Measurements from ENCODE around the gene XG. TPM values are rescaled to one million over a fixed set of nuclear protein-coding genes. Genes with fewer than 3 reads are reported as not detected.

Gene XG
- polyA plus RNA-seq, 3 donors = 0.25 to 0.33 (median 0.30) TPM

DNA sequence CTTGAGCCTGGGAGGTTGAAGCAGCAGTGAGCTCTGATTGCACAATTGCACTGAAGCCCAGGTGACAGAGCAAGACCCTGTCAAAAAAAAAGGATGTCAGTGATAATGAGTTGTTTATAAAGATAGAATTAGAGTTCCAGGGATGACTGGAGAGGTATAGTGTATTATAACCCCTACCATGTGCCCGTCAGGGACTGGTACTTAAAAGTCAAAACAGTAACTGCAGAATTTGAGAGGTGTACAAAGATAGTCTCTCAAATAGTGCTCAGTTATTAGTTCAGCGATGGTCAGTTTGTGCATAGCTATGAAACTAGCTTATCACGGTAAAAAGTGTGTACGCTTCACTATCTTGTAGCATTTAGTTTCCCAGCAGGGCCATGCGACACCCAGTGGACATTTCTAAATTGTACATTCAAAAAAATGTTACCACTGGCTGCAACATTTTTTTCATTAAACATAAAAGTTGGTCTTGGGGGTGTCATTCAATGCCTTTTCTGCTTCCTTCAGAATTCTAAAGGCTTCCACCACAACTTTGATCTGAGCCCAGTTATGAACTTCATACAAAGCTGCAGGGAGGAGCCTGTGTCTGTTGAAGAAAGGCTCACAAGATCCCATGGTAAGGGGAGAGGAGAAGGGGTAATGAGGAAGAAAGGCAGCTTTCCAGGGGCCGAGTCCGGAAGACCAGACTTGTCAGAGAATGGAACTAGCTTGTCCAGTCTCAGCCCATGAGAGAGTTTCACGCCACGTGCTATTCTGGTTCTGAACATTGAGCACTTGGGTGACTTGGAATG, 67.7 kb downstream of the XG start:
- no peak for DNase-seq

DNA sequence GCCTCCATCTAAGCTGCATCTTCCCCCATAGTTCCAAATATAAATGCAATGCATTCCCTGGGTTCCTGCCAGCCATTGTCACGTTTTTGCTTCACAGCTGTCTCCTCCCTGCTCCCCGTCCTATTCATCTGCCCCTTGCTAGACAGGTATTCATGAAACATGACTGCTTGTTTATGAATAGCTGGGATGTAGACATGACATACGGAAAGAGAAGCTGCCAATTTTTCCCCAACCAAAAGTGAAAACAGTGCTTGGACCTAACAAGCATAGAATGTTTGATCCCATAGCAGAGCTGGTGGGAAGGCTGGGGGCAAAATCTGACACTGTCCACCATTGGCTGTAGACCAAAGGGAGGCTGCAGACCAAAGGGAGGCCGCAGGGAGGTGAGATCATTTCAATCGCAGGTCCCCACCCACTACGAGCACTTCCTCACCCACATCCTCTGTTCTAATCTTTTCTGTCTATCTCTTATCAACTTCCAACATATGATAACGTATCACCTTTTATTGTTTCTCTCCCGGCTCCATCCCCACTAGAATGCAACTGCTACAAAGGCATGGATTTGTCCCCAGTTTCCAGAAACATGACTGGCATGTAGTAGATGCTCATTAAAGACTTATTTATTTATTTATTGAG, 68.4 kb downstream of the XG start:
- no peak for DNase-seq

DNA sequence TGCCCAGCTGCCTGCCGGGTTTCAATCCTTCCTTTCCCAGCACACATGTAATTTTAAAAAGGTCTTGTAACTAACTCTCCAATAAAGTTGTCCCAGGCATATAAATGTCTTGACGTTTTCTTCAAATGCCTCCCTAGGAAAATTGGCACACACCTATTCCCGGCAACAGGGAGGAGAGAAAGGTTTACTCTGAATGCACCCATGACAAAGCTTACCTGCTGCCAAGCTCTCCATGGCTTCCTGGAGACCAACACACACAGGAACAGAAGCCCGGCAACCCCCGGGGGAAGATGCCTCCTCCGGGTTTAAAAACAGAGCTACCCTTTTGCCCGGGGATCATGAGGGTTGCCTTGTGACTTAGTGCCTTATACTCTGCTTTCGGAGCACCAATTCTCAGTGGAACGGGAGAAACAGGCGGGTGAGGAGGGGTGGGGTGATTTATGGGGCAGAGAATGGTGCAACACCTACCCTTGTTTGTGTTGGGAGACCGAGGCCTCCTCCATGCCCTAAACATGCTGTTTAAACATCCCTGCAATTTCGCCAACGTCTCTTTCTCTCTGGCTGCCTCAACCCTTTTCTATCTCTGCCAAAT, 72.1 kb downstream of the XG start:
- no peak for DNase-seq

DNA sequence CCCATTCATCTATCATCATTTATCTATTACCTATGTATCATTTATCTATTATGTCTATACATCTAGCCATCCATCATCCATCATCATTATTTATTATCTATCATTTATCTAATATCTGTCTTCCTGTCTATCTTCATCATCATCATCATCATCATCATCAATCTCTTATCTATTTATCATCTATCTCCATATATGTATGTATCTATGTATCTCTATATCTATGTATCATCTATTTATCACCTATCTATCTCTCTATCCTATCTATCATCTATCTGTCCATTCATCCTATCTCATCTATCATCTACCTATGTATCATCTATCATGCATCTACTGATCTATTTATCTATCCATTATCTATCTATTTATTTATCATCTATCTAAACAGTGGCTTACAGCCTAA, 73.0 kb downstream of the XG start:
- DNase-seq = no peak

DNA sequence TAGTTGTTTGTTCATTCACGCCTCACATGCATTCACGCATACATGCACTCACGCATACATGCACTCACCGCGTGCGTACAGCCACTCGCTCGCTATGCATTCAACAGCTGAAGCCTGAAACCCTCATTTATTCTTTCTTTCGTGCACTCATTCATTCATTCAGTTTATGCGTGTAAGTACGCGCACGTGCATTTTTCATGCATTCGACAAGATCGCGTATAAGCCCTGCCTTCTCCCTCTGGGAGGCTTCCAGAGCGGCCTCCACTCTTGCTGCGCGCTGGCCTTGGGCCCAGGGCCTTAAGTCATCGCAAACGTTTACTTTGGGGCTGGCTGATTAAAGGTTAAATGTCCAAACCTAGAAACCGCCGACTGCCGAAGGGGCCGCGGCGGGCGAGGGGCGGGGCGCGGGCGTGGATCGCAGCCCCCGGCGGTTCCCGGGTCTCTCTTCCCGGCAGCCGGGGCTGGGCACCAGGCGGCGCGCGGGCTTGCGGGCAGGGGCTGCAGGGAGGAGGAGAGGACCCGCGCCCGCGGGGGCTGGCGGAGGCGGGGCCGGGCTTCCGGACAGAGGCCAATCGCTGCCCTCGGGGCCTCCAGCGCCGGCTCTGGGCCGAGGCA, 76.6 kb downstream of the XG start, which contains the start of gene GYG2:
Gene GYG2 (plus strand): TSS at position 587 of the 615 bp plus-strand sequence. CDS start 1,259 bp downstream, outside the sequence.
- peak; percentile 38 for DNase-seq

DNA sequence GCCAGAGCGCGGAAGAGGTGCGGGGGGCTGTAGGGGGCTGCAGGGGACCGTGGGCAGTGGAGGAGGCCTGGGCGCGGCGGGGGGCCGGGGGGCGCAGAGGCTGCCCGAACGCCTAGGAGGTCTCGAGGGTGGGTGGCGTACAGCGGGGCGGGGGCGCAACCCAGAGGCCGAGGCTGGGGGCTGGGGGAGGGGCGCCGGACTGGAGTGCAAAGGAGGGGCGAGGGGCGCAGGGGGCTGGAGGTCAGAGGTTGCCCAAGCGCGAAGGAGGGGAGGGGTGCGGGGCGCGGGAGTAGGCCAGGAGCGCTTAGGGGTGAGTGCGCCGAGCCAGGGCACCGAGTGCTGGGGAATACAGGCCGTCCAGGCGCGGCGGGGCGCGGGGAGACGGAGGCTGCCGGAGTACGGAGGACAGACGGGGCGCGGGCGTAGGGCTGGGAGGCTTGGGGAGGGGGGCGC, 77.1 kb downstream of the XG start:
- no peak for DNase-seq

DNA sequence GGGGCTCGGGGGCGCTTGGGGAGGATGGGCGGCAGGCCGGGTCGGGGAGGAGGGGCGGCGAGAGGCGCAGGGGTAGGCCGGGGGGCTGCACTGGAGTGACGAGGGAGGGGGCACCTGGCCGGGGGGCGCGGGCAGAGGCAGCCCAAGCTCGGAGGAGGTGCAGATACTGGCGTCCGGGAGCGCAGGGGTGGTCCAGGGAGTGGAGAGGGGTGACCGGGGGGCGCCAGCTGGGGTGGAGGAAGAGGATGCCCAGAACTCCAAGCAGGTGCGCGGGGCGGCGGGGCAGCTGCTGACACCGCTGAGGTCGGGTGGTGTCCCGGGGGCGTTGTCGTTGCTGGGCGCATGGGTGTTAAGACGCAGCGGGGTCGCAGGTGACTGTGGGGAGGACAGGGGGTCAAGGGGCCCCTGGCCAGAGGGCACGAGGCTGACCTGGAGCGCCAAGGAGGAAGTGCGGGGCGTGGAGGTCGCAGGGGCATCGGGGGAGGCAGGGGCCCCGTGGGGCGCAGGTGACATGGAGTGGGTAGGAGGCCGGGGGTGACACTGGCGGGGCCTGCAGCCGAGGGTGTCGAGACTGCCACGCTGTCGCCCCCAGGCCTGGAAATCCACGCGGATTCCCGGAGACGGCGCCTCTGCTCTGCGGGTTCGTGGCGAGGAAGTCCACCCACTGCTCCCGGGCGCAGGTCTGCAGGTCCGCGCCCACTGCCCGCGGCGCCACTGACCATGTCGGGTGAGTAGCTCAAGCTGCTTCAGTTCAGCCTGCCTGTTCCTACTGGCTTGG, 77.8 kb downstream of the XG start:
- DNase-seq = no peak

DNA sequence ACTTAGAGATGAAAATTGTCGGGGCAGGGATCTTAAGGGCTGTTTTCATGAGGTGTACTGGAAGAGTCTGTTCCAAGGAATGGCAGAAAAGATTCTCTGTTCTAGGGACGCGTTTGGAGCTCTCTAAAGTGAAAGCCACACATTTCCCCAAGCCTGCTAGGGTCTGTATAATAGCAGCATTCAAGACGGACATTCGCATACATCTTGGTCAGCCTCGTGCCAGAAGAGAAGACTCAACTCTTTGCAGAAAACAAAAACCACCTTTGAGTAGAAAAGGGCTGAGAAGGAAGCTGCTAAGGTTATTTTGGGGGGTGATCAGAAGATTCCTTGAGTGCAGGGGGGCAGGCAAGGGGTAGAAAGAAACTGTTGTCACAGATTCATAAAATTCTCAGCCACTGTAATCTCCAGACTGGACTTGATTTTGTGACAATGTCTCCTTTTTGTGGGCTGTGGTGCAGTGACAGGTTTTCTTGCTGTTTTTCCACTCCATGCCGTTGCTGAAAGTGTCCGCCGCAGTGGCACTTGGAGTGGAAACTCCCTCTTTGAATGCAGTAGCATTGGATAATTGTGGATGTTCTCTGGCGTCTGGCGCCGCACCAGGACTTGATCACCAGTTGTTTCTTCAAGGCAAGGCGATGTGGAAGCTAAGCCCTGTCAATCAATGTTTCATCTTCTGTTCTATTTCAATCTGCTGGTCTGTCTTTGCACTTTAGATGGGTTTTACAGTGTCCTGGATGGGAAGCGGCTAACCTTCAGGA, 79.8 kb downstream of the XG start:
- DNase-seq = no peak

DNA sequence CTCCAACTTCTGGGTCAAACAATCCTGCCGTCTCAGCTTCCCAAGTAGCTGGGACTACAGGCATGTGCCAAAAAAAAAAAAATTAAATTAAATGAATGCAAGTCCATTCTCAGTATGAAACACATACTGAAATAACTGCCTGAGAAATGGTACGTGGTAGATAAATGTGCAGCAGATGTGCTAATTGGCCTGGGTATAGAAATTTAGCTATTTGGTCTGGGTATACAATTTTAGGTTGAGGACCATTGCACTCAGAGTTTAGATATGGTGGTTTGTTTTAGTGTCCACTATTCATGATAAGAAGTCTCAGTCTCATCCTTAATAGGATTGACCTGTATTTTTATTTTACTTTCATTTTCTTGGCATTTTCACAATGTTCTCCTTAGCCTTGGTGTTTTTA, 86.1 kb downstream of the XG start:
- DNase-seq = no peak

DNA sequence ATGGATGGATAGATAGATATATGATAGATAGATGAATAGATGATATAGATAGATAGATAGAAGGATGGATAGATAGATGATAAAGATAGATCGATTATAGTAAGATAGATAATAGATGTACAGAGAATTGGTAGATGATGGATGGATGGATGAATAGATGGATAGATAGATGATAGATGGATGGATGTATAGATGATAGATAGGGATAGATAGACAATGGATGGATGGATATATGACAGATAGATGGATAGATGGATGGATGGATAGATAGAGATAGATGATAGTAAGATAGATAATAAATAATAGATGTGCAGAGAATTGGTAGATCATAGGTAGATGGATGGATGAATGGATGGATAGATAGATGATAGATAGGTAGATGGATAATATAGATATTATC, 89.1 kb downstream of the XG start:
- no peak for DNase-seq

DNA sequence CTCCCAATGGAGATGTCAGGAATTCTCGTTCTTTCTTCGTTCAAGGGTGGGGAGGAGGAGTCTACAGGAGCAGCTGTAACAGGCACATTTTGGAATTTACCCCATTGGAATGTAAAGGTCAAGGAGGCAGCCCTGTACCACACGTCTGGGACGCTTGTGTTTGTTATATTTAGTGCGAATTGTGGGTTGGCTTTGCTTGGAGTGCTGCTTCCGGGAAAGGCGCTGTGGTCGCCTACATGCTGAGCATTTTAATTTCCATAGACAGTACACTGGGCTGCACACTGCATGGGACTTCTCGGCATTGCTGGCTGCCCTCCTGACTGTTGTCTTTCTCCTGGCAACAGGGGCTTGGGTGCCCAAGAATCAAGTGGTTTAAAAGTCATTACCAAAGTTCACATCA, 89.7 kb downstream of the XG start:
- no peak for DNase-seq

DNA sequence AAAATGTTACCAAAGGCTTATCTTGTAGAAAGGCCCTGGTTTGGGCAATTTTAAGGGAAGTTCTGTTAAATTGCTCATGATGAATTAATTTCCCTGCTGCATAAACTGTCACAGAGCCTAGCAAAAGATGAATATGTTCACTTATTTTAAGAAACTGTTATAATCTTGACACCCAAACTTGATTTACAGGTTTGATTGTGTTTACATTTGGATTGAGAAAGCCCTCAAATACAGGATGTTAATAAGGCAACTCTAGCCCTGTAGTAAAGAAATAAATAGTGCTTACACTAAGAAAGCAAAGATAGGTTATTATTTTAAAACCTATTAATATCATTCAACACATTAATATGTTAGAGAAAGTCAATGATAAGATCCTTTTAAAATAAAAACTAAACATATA, 95.2 kb downstream of the XG start:
- DNase-seq = no peak

DNA sequence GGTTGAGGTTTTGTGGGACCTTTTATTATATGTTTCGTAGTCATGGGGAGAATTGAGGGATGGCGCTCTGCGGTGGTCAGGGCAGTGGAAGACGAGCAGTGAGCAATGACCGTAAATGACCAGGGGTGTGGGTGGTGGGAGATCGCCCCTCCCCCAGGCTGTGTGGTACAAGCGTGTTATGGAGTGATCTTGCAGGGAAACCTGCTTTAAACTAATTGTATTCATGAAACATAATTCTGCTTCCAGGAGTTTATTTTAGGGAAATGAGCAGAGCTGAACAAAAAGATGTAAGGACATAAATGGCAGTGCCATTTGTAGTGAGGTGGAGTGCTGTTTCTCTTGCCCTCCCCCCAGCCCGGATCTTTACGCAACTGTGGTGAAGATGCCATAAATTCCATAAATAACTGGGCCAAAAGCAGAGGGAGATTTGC, 97.0 kb downstream of the XG start:
- DNase-seq = no peak

DNA sequence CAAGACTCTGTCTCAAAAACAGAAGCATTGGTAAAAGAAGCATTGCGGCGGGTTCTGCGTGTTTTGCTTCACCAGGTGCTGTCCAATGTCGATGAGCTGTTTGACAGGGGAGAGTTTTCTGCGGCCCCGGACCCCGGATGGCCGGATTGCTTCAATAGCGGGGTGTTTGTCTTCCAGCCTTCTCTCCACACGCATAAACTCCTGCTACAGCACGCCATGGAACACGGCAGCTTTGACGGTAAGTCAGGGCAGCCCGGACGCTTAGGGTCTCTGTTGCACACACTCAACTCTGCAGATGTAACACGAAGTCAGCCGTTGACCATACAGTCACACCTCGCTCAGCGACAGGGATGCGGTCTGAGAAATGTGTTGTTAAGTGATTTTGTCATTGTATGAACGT, 103.1 kb downstream of the XG start:
- DNase-seq = no peak

DNA sequence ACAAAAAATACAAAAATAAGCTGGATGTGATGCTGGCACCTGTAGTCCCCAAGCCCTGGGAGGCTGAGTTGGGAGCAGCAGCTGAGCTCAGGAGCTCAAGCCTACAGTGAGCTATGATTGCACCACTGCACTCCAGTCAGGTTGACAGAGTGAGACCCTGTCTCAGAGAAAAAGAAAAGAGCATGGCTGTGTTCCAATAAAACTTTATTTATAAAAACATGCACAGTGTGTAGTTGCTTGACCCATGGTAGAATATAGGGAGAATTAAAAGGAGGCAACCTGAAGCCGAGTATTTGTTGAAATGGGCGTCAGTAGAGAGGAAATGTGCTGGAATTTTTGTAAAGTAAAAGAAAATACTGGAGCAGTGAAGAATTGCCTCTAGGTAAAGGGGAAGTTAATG, 103.9 kb downstream of the XG start:
- no peak for DNase-seq

DNA sequence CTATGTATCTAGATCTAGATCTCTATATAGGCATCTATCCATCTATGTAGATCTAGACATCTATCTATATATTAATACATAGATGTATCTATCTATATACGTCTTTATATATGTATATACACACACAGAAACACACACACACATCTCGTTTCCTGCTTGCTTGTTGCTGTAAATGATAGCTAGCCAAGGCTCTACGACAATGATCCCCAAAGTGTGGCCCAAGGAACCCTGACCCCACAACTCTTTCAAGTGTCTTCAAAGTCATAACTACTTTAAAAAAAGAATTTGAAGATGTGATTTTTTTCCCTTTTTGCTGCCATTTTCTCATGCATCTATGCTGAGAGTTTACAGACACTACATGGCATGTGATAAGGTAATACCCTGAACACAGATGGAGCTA, 105.7 kb downstream of the XG start:
- no peak for DNase-seq

DNA sequence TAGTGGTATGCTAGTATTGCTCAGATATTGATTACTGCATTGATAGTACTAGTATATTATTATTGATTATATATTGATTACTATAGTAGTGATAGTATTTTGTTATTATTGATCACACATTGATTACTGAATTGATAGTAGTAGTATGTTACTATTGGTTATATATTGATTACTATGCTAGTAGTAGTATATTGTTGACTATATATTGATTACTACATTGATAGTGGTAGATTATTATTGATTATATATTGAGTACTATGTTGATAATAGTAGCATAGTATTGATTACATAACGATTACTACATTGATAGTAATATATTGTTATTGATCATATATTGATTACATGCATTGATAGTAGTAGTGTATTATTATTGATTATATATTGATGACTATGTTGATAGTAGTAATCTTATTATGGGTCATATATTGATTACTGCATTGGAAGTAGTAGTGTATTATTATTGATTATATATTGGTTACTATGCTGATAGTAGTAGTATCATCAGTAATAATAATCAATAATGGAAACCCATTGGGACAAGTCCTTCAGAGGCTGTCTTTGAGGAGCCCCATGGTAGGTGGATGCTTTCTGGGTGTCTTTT, 107.5 kb downstream of the XG start:
- DNase-seq = no peak

DNA sequence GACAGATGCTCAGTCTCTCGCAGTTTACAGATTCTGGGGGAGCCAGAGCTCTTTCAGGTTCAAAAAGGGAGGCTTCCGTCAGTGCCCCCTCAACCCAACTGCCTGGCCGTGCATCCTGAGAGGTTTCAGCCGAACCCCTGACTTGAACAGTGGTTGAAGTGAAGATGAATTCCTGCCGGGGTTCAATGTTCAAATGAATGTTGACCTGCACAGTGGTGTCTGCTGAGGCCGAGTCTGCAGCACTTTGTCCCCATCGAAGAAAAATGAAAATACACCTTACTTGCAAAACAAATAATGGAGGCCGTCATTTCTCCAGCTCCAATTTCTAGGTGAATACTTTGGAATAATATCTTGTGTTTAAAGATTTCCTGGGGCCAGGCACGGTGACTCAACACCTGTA, 110.6 kb downstream of the XG start:
- no peak for DNase-seq

DNA sequence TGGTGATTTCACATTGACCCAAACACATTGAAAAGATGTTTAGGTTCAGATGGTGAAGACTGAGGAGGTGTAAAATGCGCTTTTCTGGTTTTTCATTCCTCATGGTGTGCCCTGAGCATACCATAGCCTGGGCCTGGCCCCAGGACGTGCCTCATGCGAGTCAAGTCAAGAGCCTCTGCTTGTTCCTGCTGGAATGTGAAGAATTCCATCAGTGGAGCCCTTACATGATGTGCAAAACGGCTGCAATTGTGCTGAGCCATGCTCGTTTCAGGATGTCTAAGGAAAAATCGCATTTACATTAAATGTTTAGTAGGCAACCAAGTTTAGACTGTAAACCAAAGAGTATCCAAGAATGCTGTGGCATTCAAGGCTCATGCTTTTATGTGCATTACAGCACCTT, 111.8 kb downstream of the XG start:
- no peak for DNase-seq

All from renal pelvis (tissue), 4 donors.